Hepatocyte (in vitro differentiated cells): ENCODE data around the gene TRIM7.

ENCODE experiments used
- EZH2 ChIP-seq: fragments of 200-600 bp; sonication (generic); IDR thresholded peaks from 2 replicates; pipeline ENCODE4 v1.6.1; 2016; ENCODE audit warnings: antibody characterized with exemption, mild to moderate bottlenecking, borderline replicate concordance
- EZH2phosphoT487 ChIP-seq: fragments of 200-600 bp; sonication (generic); IDR thresholded peaks from one replicate; pipeline ENCODE4 v1.6.1; 2018; ENCODE audit warnings: antibody characterized with exemption, mild to moderate bottlenecking, low read depth, moderate library complexity; ENCODE audit not compliant: unreplicated experiment, severe bottlenecking
- TF ChIP-seq, protein P1 (sequence below): fragments of 200-600 bp; sonication (generic); IDR thresholded peaks from 2 replicates; pipeline ENCODE4 v1.5.1; 2016; ENCODE audit warnings: antibody characterized with exemption, mild to moderate bottlenecking; ENCODE audit not compliant: poor library complexity

DNA sequence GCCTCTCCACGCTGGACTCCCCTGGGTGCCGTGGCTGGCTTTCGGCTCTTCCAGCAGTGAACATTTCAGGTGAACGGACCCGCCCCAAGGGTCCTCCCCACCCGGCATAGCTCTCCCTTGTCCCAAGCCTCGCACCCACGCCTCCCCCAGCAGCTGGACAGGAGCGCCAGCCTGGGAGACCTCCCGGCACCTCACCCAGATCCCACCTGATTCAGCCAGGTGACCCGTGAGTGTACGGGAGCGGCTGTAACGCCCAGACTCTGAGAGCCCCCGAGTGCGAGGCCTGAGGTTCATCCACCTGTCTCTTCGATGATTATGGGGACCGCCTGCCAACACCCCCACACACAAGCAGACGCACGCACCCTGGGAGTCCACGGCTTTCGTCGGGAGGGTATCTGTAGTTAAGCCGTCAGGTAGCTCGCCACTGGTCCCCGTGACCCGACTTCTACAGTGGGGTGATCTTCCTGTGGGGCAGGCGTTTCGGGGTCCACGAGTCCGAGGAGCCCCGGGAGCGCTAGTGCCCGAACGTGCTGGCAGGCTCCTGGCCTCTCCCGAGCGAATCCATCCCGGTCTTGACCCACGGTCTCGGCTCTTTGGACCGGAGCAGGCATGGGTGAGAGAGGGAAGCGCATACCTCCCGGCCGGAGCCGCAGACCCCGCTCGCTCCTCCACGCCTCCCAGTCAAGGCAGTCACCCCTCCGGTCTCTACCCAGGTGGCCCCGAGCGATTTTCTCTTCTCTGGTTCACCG is 14.9 kb downstream of the TRIM7 start:
- TF ChIP-seq, protein P1, sequence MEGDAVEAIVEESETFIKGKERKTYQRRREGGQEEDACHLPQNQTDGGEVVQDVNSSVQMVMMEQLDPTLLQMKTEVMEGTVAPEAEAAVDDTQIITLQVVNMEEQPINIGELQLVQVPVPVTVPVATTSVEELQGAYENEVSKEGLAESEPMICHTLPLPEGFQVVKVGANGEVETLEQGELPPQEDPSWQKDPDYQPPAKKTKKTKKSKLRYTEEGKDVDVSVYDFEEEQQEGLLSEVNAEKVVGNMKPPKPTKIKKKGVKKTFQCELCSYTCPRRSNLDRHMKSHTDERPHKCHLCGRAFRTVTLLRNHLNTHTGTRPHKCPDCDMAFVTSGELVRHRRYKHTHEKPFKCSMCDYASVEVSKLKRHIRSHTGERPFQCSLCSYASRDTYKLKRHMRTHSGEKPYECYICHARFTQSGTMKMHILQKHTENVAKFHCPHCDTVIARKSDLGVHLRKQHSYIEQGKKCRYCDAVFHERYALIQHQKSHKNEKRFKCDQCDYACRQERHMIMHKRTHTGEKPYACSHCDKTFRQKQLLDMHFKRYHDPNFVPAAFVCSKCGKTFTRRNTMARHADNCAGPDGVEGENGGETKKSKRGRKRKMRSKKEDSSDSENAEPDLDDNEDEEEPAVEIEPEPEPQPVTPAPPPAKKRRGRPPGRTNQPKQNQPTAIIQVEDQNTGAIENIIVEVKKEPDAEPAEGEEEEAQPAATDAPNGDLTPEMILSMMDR = no peak
- TF ChIP-seq EZH2 (no peak), EZH2phosphoT487 (no peak)
